Central memory CD4-positive, alpha-beta T cell (primary cell): ENCODE data around the gene ITGB1BP1.
A peak's percentile ranks its signal among the peaks of the same experiment; 100 is the strongest.

Source experiments
- DNase-seq: peaks from one replicate; pipeline ENCODE4 v3.0.0; 2022

ITGB1BP1 gene

DNA sequence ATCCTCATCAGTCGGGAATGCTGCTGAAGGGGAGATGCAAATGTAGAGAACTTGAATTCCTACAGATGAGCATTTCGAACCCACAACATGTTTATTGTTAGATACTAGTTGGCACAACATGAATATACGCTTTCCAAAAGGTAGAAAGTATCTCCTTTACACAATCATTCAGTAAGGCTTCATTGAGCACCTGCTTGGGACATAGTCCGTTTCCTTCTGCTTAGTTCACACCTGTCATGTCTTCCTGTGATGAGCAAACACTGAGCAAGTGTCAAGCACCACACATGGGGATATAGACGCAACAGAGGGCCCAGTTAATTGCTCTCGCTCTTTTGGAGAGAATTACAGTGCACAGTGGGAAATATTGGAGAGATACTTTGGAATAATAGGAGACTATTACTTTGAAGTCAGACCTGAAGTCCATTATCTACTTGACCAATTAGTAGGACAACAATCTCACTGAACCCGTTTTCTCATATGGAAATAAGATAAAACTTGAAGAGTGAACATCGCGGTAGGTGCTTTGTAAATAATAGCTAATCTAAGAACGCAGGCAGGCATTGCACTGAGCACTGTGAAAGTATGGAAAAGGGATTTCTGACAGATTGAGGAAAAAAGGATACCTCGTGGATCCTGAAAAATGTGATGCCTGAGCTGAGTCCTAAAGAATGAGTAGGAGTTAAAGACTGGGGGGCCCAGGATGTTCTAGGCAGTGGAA, 1.3 kb upstream of the ITGB1BP1 start:
- no peak for DNase-seq

DNA sequence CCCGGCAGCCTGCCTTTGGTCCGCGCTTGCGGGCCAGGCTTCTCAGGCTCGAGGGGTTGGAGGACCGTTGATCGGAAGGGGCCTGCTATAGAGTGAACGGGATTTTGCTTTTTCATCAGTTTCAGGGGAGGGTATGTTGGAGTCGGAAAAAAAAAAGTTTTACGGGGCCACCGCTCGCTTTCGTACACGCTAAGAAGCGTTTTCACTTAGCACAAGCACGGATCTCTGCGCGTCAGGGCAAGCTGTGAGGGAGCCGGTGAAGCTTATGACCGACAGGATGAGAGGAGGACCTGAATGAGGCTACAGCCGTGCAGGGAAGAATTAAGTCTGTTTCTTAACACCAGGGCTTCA, 569 bp upstream of the ITGB1BP1 start:
- DNase-seq: peak; percentile 33

DNA sequence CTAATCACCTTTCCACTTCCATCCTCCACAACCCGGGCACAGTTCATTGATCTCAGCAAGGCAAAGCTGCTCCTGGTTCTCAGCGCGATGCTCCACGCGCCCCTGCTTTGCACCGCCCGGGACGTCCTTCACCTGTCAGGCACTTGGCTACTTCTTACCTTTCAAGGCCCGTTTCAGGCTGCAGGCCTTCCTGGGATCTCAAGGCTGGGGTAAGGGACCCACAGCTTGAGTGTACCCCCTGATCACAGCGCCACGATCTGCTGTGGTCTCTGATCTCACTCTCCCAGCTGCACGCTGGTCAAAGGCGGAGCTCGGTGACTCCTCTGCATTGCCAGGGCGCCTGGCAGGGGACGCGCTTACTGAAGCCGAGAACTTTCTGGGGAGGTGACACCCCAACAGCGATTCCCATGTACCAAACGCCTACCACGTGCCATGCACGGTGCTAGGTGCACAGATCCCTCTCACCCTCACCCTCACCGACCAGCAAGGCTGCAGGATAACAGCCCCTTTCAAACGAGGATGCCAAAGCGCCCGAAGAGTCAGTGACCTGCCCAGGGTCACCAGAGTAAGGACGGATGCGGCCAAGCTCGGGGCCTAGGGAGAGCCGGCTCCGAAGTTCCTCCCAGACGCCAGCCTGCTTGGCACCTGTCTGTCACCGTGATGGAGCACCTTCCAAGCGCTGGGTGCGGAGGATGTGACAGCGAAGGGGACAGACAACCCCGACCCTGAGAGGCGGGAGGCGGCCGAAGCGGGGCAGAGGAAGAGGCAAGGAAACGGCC, 818 bp downstream of the ITGB1BP1 start:
- peak; percentile 24 for DNase-seq

GRCh38 chr2:9420495-9420894, 2.8 kb downstream of the ITGB1BP1 start:
- DNase-seq: no peak

DNA sequence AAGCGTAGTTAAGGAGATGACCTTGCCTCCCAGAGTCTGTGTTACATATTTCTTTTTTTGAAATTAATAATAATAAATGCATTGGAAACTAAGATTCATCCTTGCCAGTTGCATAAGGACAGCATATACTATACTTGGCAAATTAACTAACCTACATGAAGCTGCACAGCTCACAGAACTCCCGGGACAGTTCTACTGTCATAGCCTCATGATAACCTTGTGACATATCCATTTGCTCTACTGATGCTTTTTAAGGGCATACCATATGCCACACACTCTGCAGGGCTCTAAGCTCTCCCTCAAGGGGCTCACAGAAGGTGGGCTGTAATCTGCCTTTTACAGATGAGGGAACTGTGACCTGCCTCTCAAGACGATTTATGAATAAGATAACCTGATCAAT, 3.8 kb downstream of the ITGB1BP1 start:
- DNase-seq: no peak

DNA sequence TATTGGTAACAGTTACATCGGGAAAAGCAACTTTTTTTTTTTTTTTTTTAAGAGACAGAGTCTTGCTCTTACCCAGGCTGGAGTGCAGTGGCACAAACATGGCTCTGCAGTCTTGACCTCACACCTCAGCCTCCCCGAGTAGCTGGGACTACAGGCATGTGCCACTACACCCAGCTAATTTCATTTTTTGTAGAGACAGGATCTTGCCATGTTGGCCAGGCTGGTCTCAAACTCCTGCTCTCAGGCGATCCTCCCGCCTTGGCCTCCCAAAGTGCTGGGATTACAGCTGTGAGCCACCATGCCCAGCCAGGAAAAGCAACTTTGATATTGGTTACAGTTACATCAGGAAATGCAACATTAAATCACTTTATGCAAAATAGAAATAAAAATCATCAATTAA, 4.6 kb downstream of the ITGB1BP1 start:
- no peak for DNase-seq

DNA sequence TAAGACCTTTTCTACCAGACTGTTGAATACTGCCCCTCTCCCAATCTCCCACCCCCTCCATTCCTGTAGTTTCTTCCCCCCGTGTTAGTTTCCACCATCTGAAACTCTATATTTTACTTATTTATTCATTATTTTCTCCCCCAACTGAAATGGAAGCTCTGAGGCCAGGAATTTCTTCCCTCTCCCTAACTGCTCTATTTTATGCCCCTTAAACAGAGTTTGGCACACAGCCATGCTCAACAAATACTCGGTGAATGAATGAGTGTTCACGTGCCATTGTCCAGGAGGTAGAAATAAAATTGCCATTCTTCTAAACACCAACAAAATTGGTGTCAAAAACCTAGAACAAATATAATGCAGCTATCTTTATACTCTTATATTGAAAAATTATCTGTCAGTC, 5.6 kb downstream of the ITGB1BP1 start:
- DNase-seq: no peak

DNA sequence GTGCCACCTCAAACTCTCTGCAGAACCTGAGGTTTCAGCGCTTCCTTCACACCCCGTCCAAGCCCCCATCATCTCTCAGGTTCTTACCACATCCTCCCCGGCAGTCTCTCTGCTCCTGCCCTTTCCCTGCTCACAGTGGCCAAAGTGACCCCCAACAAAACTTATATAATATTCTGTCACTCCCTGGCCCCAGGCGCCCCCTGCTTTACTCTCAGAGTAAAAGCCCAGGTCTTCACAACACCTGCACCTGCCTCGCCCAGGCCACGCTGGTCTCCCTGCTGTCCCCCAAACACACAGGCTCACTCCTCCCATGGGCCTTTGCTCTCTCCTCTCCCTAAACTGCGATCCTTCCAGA, 6.4 kb downstream of the ITGB1BP1 start:
- no peak for DNase-seq

DNA sequence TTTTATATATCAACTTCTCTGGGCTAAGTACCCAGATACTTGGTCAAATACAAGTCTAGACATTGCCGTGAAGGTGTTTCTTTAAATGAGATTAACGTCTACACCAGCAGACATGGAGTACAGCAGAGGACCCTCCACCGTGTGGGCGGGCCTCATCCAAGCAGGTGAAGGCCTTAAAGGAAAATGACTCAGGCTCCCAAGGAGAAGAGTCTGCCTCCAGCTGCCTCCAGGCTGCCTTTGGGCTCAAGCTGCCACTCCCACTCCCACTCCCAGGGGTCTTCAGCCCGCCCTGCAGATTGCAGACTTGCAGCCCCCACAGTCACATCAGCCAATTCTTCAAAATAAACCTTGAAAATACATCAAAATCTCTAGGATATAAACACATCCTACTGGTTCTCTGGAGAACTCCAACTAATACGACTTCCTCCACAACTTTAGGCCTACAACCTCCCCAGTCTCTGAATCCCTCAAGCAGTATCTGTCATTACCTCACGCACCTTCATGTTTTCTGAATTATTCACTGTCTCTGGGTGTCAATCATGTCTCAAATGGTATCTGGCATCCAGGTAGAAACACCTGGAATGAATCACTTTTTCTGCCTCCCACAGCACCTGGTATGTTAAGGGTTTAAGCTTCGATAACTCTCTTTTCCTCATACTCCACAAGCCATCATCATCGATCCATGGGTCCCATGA, 6.9 kb downstream of the ITGB1BP1 start:
- DNase-seq: no peak

GRCh38 chr2:9415516-9416169, 7.7 kb downstream of the ITGB1BP1 start:
- no peak for DNase-seq

DNA sequence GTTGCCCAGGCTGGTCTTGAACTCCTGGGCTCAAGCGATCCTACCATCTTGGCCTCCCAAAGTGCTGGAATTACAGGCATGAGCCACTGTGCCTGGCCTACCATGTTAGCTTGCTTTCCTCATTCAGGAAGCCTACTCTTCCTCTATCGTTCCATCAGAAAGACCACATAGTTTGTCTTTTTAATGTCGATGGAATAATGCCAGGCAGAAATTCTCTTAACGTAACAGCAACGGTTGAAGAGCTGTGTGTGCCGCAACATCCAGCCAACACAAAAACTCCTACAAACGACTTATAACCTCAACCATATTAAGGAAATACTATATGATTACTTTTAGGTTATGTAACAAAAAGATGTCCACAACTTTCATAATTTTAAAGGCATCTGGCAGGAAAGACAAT, 10.5 kb downstream of the ITGB1BP1 start:
- DNase-seq: no peak

- DNase-seq: no peak
Measured at GRCh38 chr2:9410108-9410507, 13.2 kb downstream of the ITGB1BP1 start.

- no peak for DNase-seq
Measured at GRCh38 chr2:9408641-9409151, 14.6 kb downstream of the ITGB1BP1 start.

DNA sequence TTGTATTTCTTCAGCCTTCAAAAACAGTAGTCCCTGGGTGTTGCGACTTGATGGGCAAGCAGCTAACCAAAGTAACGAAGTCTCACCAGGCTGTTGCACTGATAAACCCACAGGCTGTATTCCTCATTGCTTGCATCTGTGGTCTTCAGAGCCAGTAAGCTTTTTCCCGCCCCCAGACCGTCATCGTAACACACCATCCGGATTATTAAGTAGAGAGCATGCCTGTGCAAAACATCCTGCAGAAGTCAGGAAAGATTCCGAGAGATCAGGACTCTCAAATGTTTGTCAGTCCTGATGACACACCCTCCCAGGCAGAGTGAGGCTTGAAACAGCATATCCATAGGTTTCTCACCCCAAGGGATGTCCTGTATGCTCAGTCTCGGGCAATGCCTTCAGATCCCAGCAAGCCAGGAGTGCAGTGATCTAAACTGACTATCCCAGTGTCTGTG, 15.9 kb downstream of the ITGB1BP1 start:
- DNase-seq: no peak

DNA sequence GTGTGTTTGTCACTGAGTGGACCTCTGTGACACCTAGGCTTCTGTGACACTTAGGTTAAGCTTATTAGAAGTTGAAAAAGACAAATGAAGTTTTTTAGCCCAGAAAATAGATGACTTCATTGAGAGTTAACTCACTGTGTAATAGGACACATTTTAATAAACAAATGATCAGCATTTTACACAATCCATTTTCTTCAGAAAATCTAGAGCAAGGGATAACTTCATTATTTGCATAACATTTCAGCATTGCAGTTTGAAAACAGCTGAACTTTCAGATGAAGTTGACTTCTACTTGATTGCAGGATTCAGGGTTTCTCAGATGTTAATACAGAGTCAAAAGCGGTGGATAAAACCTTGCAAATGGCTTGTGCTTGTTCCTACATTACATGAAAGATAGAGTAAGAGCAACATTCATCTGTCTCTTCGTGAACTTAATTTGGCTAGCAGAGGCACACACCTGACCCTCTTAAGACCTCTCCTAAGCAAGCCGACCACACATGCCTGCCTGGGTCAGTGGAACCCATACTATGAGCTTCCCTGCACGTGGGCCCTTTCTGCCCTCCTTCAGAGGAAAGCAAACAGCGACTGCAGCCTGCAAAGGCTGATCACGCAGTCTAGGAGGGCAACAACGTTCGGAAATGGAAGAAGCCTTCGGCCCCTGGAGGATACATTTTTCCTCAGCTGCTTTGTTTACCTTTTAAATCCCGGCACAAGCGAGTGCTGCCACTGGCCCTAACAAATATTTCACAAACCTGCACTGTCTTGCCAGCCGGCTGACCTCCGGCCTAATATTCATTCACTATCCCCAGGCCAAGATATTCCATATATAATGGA, 16.6 kb downstream of the ITGB1BP1 start:
- DNase-seq: no peak

- DNase-seq: no peak
Measured at GRCh38 chr2:9405636-9406035, 17.7 kb downstream of the ITGB1BP1 start.

- DNase-seq: no peak
Measured at GRCh38 chr2:9404451-9404850, 18.9 kb downstream of the ITGB1BP1 start.

GRCh38 chr2:9403924-9404323, 19.4 kb downstream of the ITGB1BP1 start:
- DNase-seq: no peak

DNA sequence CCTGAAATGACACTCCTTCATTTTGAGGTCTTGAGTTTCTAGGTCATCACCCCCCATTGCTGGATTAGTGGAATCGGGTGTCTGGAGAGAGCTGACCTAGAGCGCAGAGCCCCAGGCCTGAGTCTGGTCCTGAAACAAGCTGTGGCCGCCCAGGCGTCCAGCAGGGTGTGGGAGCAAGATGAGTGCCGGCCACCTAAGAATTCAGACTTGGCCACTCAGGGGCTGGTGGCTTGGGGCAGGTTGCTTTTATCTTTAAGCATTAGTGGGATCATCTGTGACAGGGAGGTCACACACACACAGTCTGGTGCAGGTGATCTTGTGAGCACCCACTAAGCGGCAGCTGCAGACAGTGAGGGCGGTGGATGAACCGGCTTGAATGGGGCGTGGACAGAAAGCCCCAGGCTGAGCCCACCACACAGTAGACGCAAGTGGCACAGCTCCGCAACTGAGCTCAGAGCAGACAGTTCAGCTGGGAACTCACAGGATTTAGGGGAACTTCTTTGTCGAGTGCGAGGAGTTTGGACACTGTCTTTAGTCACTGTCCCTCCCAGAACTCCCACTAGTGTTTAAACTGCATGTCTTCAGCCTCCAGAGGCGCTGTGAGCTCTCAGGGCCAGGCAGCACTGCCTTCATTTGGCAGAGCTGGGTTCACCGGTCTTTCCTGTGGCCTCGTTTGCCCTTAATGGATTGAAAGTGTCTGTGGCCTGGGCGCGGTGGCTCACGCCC, 21.5 kb downstream of the ITGB1BP1 start:
- no peak for DNase-seq

GRCh38 chr2:9401059-9401547, 22.2 kb downstream of the ITGB1BP1 start:
- no peak for DNase-seq
